HCT116 (cell line): ENCODE measurements around the gene ADGRB2.

Experiments
- CEBPB ChIP-seq: IDR thresholded peaks from 2 replicates; pipeline ENCODE4 v1.6.1; 2012; ENCODE audit warnings: low read depth
- EZH2 ChIP-seq: fragments of 200-600 bp; sonication (generic); IDR thresholded peaks from 2 replicates; pipeline ENCODE4 v1.6.1; 2017; ENCODE audit warnings: antibody characterized with exemption, mixed run types
- POLR2A ChIP-seq: IDR thresholded peaks from 2 replicates; pipeline ENCODE4 v1.7.0; 2011; ENCODE audit warnings: borderline replicate concordance; ENCODE audit not compliant: insufficient read depth, insufficient read length; ENCODE audit errors: extremely low read depth
- POLR2AphosphoS5 ChIP-seq: IDR thresholded peaks from 2 replicates; pipeline ENCODE4 v1.6.1; 2011; ENCODE audit warnings: mild to moderate bottlenecking, low read depth, low read length, moderate library complexity
- SIN3A ChIP-seq: IDR thresholded peaks from 2 replicates; pipeline ENCODE4 v1.6.1; 2012; ENCODE audit warnings: low read depth
- YY1 ChIP-seq: IDR thresholded peaks from 2 replicates; pipeline ENCODE4 v1.6.1; 2011; ENCODE audit warnings: low read length, low read depth, moderate library complexity, mild to moderate bottlenecking; ENCODE audit not compliant: insufficient replicate concordance; ENCODE audit errors: extremely low read depth
- ZBTB33 ChIP-seq: IDR thresholded peaks from 2 replicates; pipeline ENCODE4 v1.6.1; 2011; ENCODE audit warnings: mild to moderate bottlenecking, low read length, moderate library complexity; ENCODE audit not compliant: insufficient replicate concordance; ENCODE audit errors: extremely low read depth
- TF ChIP-seq, protein P1 (sequence below), 3 experiments: fragments of 200-600 bp in 1 of 3; sonication (generic) in 1 of 3; IDR thresholded peaks in 2 of 3; conservative IDR thresholded peaks in 1 of 3; 2 replicates each; pipeline ENCODE4 v1.5.1; 2012 to 2017; ENCODE audit warnings: low read depth in 2 of 3, low read length in 2 of 3, antibody characterized with exemption in 1 of 3, borderline replicate concordance in 1 of 3, control low read depth in 1 of 3, mild to moderate bottlenecking in 1 of 3, mixed read lengths in 1 of 3, mixed run types in 1 of 3, moderate library complexity in 1 of 3; ENCODE audit not compliant: insufficient read depth in 1 of 3

GRCh38 chr1:31714442-31715086, 49.6 kb downstream of the ADGRB2 start:
- TF ChIP-seq CEBPB: no peak
- TF ChIP-seq, protein P1, sequence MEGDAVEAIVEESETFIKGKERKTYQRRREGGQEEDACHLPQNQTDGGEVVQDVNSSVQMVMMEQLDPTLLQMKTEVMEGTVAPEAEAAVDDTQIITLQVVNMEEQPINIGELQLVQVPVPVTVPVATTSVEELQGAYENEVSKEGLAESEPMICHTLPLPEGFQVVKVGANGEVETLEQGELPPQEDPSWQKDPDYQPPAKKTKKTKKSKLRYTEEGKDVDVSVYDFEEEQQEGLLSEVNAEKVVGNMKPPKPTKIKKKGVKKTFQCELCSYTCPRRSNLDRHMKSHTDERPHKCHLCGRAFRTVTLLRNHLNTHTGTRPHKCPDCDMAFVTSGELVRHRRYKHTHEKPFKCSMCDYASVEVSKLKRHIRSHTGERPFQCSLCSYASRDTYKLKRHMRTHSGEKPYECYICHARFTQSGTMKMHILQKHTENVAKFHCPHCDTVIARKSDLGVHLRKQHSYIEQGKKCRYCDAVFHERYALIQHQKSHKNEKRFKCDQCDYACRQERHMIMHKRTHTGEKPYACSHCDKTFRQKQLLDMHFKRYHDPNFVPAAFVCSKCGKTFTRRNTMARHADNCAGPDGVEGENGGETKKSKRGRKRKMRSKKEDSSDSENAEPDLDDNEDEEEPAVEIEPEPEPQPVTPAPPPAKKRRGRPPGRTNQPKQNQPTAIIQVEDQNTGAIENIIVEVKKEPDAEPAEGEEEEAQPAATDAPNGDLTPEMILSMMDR (IDR thresholded peaks at IDR 0.05 in 2 of 3, conservative IDR thresholded peaks at IDR 0.05 in 1 of 3; ENCODE audit: borderline replicate concordance in 1 of 3, insufficient read depth in 1 of 3, low read depth in 2 of 3, low read length in 2 of 3): peak; percentile 68 to 71 (median 70)
- TF ChIP-seq ZBTB33: no peak
- no peak for TF ChIP-seq EZH2
- 0 out of 2 replicates have a peak, but pooled peaks have one; percentile 18 for TF ChIP-seq POLR2AphosphoS5
- no peak for TF ChIP-seq SIN3A
- no peak for TF ChIP-seq YY1
- no peak for TF ChIP-seq POLR2A
